Lower leg skin (tissue), 4 donors: Measurements from ENCODE around the gene PMPCA. TPM values are rescaled to one million over a fixed set of nuclear protein-coding genes. Genes with fewer than 3 reads are reported as not detected.

ENCODE experiments used
- DNase-seq, 2 donors: peaks; one replicate each; pipeline ENCODE4 v3.0.0-alpha.2; 2019; ENCODE audit warnings: low spot score in 2 of 2
- H3K4me3 ChIP-seq: fragments of 200-600 bp; sonication (generic); 2 replicates; pipeline ENCODE4 v1.5.1; 2017; ENCODE audit warnings: mild to moderate bottlenecking, low read depth; ENCODE audit not compliant: poor library complexity, severe bottlenecking
- CTCF ChIP-seq, 3 donors: fragments of 450-650 bp; IDR thresholded peaks; one replicate each; pipeline ENCODE4 v1.5.1; 2016; ENCODE audit warnings: antibody characterized with exemption in 3 of 3, mild to moderate bottlenecking in 3 of 3, moderate library complexity in 2 of 3
- POLR2A ChIP-seq, 2 donors: fragments of 450-650 bp; IDR thresholded peaks; one replicate each; pipeline ENCODE4 v1.6.1; 2016 to 2017; ENCODE audit warnings: antibody characterized with exemption in 2 of 2, mild to moderate bottlenecking in 1 of 2, moderate library complexity in 1 of 2
- WGBS, 2 donors: methylation state at CpG; one replicate each; pipeline ENCODE4 v1.1.5; 2018; 5-methylcytosine and 5-hydroxymethylcytosine counted together
- intact Hi-C: fragments of 100-400 bp; cut with DNase I; formaldehyde crosslinking; loops from one replicate; pipeline ENCODE4 v1.15.0; 2023; ENCODE audit warnings: low total_unique reads
- total RNA-seq, 4 donors: library from RNA; depleted of rRNA; stranded (reverse); fragments of >200 nt; gene quantifications; one replicate each; pipeline ENCODE4 v1.1.0, GENCODE V29; 2016

PMPCA gene
- total RNA-seq, 4 donors from 2014 or later = 35.9 to 59.6 (median 38.1) TPM

GRCh38 chr9:136418182-136419091 is 8.0 kb downstream of the PMPCA start:
- 90 to 93% methylated on average over 46 of the region's 48 CpGs for WGBS, 2 donors
- intact Hi-C loops = no loop called here
- no peak overlapping the region for H3K4me3 ChIP-seq
- TF ChIP-seq POLR2A (IDR thresholded peaks at IDR 0.05) (no peak), CTCF (IDR thresholded peaks at IDR 0.05) (no peak)
- DNase-seq = no peak

GRCh38 chr9:136419092-136419420 is 8.6 kb downstream of the PMPCA start:
- intact Hi-C loops = no loop called here

GRCh38 chr9:136421791-136422190 is 11.3 kb downstream of the PMPCA start:
- H3K4me3 ChIP-seq = no peak overlapping the region
- no peak for TF ChIP-seq POLR2A (IDR thresholded peaks at IDR 0.05)
- no peak for TF ChIP-seq CTCF (IDR thresholded peaks at IDR 0.05)
- WGBS, 2 donors = 92 to 96% methylated on average over 21 of the region's 21 CpGs
- intact Hi-C loops = no loop called here
- no peak for DNase-seq

More at GRCh38 chr9:136419092-136419420, 8.6 kb downstream of the PMPCA start:
- 92% methylated on average over 12 of the region's 12 CpGs for WGBS, 2 donors
- DNase-seq = no peak
- TF ChIP-seq CTCF (IDR thresholded peaks at IDR 0.05) = no peak
- TF ChIP-seq POLR2A (IDR thresholded peaks at IDR 0.05) = no peak
- no peak overlapping the region for H3K4me3 ChIP-seq

GRCh38 chr9:136422876-136423275 is 12.4 kb downstream of the PMPCA start:
- WGBS, 2 donors = 91 to 95% methylated on average over 26 of the region's 26 CpGs
- H3K4me3 ChIP-seq = no peak overlapping the region
- intact Hi-C loops = no loop called here
- DNase-seq = no peak
- TF ChIP-seq CTCF (IDR thresholded peaks at IDR 0.05) (no peak), POLR2A (IDR thresholded peaks at IDR 0.05) (no peak)

GRCh38 chr9:136423432-136424146 is 13.1 kb downstream of the PMPCA start:
- intact Hi-C loops = no loop called here
- DNase-seq = no peak

More at GRCh38 chr9:136423432-136424146, 13.1 kb downstream of the PMPCA start:
- no peak overlapping the region for H3K4me3 ChIP-seq
- TF ChIP-seq CTCF (IDR thresholded peaks at IDR 0.05) (no peak), POLR2A (IDR thresholded peaks at IDR 0.05) (no peak)
- 94 to 95% methylated on average over 40 to 43 of the region's 43 CpGs for WGBS, 2 donors
